Body of pancreas (tissue), 4 donors: ENCODE data around the gene RLN2.
"Not testable (repeated sequence)": the region's sequence is repeated elsewhere in the genome, so short reads cannot be mapped to it uniquely, and the experiment has no call there.

ENCODE experiments used
- POLR2A ChIP-seq, 3 donors: fragments of 450-650 bp; IDR thresholded peaks; one replicate each; pipeline ENCODE4 v1.6.1; 2016; ENCODE audit warnings: antibody characterized with exemption in 3 of 3, mild to moderate bottlenecking in 2 of 3
- TF ChIP-seq, protein P1 (sequence below), 7 experiments: fragments of 450-650 bp in 4 of 7; fragments of 200-600 bp in 3 of 7; sonication (generic) in 3 of 7; IDR thresholded peaks; one replicate each; pipeline ENCODE4 v1.5.1; 2016 to 2019; ENCODE audit warnings: antibody characterized with exemption in 7 of 7

DNA sequence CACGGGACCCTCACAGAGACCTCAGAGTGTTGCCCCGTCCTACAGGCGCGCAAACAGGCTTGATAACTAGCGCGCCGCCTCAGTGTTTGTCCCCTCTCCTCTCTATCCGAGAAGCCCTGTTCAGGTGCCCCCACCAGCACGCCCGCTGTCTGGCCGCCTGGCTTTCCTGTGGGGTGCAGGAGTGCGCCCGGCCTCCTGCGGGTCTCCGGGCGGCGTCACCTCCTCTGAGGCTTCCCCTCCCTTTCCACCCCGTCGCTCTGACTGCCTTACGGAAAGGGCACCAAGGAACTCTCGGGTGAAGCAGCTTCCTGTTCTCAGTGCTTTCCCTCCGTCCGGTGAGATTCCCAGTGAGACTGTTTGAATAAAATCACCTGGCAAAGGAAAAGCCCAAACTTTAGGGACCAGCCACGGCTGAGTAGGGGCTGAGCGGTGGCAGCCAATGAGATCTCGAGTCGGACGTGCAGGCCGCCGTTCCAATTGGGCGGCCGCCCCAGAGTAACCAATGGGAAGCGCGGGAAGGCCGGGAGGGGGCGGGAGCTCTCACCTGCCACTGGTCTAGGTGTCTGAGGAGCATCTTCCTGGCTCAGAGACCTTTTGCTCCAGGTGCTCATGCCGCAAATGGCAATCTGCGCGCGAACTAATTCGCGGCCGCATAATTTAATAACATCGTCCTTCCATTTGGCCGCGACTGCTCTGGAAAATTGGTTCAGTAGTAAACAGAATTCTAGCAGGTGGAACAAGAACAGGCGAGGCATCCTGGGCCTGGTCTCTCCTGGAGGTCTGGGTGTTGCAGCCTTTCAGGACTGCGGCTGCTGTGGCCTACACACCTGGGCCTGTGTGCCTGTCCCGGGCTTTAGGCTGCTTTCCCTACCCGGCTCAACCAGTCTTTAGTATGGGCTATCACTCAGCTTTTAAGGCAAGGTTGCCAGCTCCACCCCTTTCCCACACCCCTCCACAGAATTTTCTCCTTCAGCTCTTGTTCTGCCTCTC lies 34.8 kb upstream of the RLN2 start, which contains the start of gene RLN1:
- TF ChIP-seq, protein P1, sequence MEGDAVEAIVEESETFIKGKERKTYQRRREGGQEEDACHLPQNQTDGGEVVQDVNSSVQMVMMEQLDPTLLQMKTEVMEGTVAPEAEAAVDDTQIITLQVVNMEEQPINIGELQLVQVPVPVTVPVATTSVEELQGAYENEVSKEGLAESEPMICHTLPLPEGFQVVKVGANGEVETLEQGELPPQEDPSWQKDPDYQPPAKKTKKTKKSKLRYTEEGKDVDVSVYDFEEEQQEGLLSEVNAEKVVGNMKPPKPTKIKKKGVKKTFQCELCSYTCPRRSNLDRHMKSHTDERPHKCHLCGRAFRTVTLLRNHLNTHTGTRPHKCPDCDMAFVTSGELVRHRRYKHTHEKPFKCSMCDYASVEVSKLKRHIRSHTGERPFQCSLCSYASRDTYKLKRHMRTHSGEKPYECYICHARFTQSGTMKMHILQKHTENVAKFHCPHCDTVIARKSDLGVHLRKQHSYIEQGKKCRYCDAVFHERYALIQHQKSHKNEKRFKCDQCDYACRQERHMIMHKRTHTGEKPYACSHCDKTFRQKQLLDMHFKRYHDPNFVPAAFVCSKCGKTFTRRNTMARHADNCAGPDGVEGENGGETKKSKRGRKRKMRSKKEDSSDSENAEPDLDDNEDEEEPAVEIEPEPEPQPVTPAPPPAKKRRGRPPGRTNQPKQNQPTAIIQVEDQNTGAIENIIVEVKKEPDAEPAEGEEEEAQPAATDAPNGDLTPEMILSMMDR (IDR thresholded peaks at IDR 0.05) = not testable (repeated sequence)
- not testable (repeated sequence) for TF ChIP-seq POLR2A (IDR thresholded peaks at IDR 0.05)
